GM12874 (cell line): ENCODE results near the gene SUGP2.

Experiments used
- TF ChIP-seq, protein P1 (sequence below): IDR thresholded peaks from 2 replicates; pipeline ENCODE4 v1.5.1; 2011; ENCODE audit warnings: low read depth, mild to moderate bottlenecking, control low read depth, low read length, moderate library complexity; ENCODE audit not compliant: insufficient read depth

The SUGP2 gene

DNA sequence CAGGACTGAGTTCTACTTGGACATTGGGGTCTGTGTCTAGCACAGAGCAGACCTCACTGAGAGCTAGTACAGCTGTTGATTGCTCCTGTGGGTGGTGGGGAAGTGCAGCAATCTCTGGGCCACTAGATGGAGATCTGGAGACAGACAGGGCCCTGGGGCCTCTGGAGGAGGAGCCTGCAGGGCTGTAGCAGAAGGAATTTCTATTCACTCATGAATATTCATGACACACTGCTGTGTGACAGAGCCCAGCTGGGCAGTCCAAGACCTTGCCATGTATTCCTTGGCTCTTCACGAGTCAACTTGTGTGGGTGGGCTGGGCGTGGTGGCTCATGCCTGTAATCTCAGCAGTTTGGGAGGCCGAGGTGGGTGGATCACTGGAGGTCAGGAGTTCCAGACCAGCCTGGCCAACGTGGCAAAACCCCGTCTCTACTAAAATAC lies 37.5 kb downstream of the SUGP2 start:
- TF ChIP-seq, protein P1, sequence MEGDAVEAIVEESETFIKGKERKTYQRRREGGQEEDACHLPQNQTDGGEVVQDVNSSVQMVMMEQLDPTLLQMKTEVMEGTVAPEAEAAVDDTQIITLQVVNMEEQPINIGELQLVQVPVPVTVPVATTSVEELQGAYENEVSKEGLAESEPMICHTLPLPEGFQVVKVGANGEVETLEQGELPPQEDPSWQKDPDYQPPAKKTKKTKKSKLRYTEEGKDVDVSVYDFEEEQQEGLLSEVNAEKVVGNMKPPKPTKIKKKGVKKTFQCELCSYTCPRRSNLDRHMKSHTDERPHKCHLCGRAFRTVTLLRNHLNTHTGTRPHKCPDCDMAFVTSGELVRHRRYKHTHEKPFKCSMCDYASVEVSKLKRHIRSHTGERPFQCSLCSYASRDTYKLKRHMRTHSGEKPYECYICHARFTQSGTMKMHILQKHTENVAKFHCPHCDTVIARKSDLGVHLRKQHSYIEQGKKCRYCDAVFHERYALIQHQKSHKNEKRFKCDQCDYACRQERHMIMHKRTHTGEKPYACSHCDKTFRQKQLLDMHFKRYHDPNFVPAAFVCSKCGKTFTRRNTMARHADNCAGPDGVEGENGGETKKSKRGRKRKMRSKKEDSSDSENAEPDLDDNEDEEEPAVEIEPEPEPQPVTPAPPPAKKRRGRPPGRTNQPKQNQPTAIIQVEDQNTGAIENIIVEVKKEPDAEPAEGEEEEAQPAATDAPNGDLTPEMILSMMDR, result peak; percentile 44

DNA sequence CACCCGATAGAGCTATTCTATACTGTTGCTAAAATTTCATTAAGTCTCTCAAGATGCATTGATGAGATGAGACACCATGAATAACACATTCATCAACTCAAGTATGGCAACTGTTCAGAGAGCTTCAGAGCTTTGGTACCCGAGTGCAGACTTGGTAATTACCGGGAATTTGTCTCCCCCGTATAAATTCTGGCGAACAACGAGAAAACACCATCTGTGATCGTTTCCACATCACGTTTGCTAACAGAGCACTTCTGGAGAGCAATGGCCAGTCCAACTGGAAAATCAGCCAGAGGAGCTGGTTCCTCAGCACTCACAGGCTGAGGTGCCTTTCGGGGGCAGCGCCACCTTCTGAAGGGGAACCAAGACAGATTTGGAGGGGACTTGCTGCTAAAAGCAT lies 40.2 kb downstream of the SUGP2 start:
- TF ChIP-seq, protein P1, result no peak

DNA sequence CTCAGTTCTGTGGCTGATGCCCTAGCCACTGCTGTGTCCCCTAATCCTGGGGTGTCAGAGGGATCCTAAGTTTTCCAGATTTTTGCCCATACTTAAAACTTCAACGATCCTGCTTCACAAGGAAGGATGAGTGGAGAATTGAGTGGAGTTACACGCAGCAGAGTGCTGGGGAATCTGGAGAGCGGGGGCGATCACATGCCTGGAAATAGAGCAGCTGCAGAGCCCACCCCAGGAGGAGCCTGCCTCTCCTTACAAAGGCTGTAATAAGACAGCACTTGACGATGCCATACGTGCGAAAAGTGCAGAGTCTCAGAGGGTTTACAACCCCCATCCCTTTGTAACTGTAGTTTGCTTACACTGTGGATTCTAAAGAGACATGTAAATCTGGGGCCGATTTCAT lies 40.6 kb downstream of the SUGP2 start:
- TF ChIP-seq, protein P1, result no peak

DNA sequence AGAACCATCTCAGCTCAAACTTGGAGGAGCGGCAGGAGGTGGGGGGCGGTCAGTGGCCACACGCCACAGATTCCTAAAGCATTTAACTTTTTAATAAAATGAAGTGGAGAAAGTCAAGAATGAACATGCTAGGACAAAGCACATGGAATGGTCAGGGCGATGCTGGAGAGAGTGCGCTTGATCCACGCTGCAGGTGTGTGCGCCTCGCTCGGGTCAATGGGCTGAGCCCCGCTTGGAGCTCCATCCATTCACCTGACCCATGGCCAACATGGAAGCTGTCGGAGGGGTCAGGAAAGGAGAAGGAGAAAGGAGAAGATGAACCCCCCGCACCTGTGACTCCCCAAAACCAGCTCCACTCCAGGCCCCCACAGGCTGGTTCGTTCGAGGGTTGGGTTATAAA lies 41.8 kb downstream of the SUGP2 start:
- TF ChIP-seq, protein P1, result no peak

DNA sequence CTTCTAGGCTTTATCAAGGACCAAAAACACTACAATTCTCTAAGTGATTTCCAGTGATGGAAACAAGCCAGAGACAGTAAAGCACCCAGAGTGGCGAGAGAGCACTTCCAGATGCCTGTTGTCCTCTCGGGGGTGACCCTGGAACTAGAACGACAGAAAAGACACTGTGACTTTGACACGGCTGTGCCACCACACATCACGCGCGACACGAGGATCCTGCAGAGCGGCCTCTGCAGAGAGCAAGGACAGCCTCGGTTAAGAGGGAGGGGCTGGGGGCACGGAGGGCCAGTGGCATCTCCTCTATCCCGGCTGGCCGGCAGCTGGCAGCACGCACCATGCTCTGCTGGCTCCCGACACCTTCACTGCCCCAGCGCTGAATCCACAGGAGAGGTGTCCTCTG lies 42.3 kb downstream of the SUGP2 start:
- TF ChIP-seq, protein P1, result no peak

DNA sequence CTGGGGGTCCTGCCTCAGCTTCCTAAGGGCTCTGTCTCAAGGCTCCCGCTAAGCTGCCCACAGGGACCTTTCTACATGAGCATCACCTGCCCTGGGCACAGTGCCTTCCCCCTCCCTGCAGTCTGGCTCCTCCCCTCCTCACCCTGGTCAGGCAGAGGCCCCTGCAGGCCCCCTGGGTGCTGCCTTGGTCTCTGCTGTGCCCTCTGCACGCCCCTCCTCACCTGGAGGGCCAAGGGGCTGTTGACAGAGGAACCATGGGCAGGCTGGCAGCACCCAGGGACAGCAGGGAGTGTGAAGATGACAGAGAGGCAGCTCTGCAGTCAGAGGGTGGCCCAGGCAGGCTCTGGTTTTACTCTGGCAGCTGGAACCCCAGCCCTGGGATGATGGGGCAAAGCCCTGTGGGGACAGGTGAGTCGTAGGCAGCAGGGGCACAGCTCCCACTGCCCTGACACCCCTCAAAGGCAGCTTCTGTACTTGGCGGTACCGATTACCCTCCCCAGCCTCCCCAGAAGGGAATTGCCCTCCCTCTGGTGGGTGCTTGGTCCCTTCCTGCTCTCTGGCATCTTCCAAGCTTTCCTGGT lies 43.1 kb downstream of the SUGP2 start:
- TF ChIP-seq, protein P1, result no peak

DNA sequence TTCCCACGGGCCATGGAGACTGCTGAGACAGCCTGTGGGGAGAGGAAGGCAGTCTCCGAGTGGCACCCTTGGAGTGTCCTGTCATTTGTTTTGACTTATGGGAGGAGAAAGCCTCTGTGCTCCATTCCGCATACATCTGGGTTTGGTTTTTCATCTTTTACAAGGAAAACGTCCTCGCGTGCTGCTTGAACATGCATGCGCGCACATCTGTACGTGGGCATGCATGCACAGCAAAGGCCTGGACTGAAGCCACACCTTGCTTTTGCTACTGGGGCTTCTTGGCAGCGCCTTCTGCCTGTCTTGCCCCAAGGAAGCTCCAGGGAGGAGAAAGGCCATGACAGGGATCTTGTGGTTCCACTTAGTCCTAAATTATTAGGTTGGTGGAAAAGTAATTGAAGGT lies 44.0 kb downstream of the SUGP2 start:
- TF ChIP-seq, protein P1, result no peak
